Measurements from ENCODE around the gene PAN2. TPM values are rescaled to one million over a fixed set of nuclear protein-coding genes. Genes with fewer than 3 reads are reported as not detected.

PAN2 gene
- total and polyA plus RNA-seq, 12 donors: 19.6 to 124 (median 69.6) TPM

DNA sequence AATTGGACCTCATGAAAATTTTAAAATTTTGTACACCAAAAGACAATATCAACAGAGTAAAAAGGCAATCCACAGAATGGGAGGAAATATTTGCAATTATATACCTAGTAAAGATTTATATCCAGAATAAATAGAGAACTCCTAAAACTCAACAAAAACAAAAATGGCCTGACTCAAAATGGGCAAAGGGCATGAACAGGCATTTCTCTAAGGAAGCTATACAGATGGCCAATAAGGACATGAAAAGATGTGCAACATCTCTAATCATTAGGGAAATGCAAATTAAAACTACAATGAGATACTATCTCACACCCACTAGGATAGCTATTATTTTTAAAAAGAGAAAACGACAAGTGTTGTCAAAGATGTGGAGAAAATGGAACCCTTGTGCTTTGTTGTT is 39.7 kb upstream of the PAN2 start:
- DNase-seq: no peak
- H3K9me3 ChIP-seq (replicated peaks in 1 of 3): no peaks in the 10 kb centered on the region
- H3K27ac ChIP-seq: no peak overlapping the region
- TF ChIP-seq, protein P1, sequence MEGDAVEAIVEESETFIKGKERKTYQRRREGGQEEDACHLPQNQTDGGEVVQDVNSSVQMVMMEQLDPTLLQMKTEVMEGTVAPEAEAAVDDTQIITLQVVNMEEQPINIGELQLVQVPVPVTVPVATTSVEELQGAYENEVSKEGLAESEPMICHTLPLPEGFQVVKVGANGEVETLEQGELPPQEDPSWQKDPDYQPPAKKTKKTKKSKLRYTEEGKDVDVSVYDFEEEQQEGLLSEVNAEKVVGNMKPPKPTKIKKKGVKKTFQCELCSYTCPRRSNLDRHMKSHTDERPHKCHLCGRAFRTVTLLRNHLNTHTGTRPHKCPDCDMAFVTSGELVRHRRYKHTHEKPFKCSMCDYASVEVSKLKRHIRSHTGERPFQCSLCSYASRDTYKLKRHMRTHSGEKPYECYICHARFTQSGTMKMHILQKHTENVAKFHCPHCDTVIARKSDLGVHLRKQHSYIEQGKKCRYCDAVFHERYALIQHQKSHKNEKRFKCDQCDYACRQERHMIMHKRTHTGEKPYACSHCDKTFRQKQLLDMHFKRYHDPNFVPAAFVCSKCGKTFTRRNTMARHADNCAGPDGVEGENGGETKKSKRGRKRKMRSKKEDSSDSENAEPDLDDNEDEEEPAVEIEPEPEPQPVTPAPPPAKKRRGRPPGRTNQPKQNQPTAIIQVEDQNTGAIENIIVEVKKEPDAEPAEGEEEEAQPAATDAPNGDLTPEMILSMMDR (IDR thresholded peaks at IDR 0.05): no peak
- TF ChIP-seq POLR2A (IDR thresholded peaks at IDR 0.05): no peak
- H3K36me3 ChIP-seq (replicated peaks in 1 of 2): no peaks in the 10 kb centered on the region
- intact Hi-C loops (cut with DNase I): loop anchor here in 1 of 2 donors (5.0 kb wide), 1 partner anchor 69 kb away; no protein-coding TSS in a partner anchor
- H3K27me3 ChIP-seq: no peaks in the 10 kb centered on the region
- no peak overlapping the region for H3K4me3 ChIP-seq
- H3K4me1 ChIP-seq (replicated peaks in 1 of 2): no peaks in the 10 kb centered on the region
- 77 to 91% (median 84%) methylated on average over 1 of the region's 1 CpG for WGBS, 4 donors

DNA sequence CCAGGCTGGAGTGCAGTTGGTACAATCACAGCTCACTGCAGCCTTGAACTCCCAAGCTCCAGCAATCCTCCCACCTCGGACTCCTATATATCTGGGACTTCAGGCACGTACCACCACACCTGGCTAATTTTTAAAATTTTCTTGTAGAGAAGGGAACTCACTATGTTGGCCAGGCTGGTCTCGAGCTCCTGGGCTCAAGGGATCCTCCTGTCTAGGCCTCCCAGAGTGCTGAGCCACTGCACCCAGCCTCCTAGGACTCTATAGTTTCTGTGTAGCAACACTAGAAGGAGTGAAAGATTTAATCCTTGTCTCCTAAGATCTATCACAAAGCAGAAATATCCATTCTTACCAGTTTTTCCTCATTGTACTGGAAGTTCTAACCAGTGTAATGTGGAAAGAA is 33.1 kb upstream of the PAN2 start:
- Histone ChIP-seq H3K4me3 (no peak overlapping the region), H3K27ac (no peak overlapping the region), H3K4me1 (replicated peaks in 1 of 2) (no peaks in the 10 kb centered on the region), H3K9me3 (replicated peaks in 1 of 3) (no peaks in the 10 kb centered on the region), H3K27me3 (no peaks in the 10 kb centered on the region), H3K36me3 (replicated peaks in 1 of 2) (no peaks in the 10 kb centered on the region)
- intact Hi-C loops (cut with DNase I): no loop called here
- WGBS, 4 donors: 76 to 87% (median 85%) methylated on average over 2 to 3 of the region's 3 CpGs
- no peak for DNase-seq
- TF ChIP-seq POLR2A (IDR thresholded peaks at IDR 0.05): no peak
- TF ChIP-seq, protein P1 (IDR thresholded peaks at IDR 0.05): no peak

DNA sequence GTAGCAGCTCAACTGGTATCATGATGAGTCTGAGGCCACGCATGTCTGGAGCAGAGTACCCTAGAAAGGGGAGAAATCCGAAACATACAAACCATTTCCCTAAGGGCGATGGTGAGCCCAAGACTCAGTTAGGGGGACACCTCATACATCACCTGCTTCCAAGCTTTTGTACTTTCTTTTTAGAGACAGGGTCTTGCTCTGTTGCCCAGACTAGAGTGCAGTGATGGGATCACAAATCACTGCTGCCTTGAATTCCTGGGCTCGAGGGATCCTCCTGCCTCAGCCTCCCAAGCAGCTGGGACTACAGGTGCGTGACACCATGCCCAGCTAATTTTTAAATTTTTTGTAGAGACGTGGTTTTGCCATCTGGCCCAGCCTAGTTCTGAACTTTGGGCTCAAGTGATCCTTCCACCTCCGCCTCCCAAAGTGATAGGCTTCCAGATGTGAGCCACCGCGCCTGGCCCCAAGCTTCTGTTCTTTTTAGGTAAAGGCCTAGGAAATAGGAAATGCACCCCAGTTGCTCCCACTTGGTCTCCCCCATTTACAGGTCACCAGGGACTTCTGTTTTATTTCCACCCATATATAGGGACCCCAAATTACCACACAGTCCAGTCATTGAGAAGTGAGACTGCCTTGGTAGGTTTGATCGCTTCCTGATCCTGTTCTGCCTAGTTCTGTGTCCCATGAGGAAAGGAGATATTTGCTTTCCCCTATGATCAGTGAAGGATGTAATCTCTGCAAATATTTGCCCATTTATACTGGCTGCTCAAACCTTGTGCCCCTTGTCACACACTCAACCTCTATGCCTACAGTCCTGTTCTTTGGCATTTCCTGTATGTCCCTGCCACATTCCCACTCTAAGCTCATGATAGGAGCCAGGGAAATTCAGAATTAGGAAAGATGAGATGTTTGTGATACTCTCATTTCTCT is 28.6 kb upstream of the PAN2 start, which contains the start of gene APOF:
Gene APOF (minus strand): TSS at position 728 of the 930 bp plus-strand sequence. CDS start 112 bp downstream, at position 616.
- H3K36me3 ChIP-seq (replicated peaks in 1 of 2): no peaks in the 10 kb centered on the region
- no peak for DNase-seq
- 91 to 96% (median 92%) methylated on average over 8 to 10 of the region's 10 CpGs for WGBS, 4 donors
- H3K27ac ChIP-seq: no peak within 1 kb of the TSS
- TF ChIP-seq, protein P1 (IDR thresholded peaks at IDR 0.05): no peak
- no peak for TF ChIP-seq POLR2A (IDR thresholded peaks at IDR 0.05)
- H3K27me3 ChIP-seq: no peaks in the 10 kb centered on the region
- intact Hi-C loops (cut with DNase I): no loop called here
- H3K4me3 ChIP-seq: no peak within 1 kb of the TSS
- H3K9me3 ChIP-seq (replicated peaks in 1 of 3): no peaks in the 10 kb centered on the region
- peaks cover 14 to 24% of the 10 kb centered on the region in 2 donors for H3K4me1 ChIP-seq (replicated peaks in 1 of 2)

DNA sequence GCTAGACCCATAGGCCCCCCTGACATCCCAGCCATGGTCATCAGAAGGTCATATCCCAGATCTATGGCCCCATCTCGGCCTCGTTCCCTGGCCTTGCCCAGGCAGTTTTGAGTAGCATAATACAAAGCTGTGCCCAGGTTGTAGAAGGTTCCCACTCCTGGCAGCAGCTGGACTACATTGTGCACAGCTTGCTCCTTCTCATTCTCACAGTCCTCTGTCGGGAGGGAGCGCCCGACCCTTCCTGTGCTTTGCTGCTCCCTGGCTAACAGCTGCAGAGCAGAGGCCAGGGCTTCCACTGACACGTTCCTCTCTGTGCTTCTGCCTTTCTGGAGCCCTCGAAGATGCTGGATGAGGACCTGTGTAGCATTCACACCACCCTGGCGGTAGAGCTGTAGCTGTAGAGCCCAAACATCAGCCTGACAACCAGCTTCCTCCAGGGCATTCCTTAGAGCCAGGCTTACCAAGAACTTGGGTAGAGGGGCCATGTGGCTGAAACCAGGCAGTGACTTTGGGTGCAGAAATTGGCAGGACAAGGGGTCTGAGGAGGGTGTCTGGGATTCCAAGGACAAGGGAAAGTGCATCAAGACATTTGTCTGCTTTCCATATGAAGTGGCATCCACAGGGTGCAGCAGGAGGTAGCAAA is 27.8 kb upstream of the PAN2 start:
- H3K4me1 ChIP-seq (replicated peaks in 1 of 2): peaks cover 14 to 24% of the 10 kb centered on the region in 2 donors
- no peak for DNase-seq
- no peaks in the 10 kb centered on the region for H3K27me3 ChIP-seq
- intact Hi-C loops (cut with DNase I): no loop called here
- H3K27ac ChIP-seq: no peak overlapping the region
- WGBS, 4 donors: 71 to 84% (median 78%) methylated on average over 4 to 8 of the region's 8 CpGs
- TF ChIP-seq, protein P1 (IDR thresholded peaks at IDR 0.05): no peak
- TF ChIP-seq POLR2A (IDR thresholded peaks at IDR 0.05): no peak
- H3K9me3 ChIP-seq (replicated peaks in 1 of 3): no peaks in the 10 kb centered on the region
- no peak overlapping the region for H3K4me3 ChIP-seq
- peaks cover 0 to under 1% of the 10 kb centered on the region in 2 donors for H3K36me3 ChIP-seq (replicated peaks in 1 of 2)
